Neural cell (in vitro differentiated cells): ENCODE data around the gene TSPAN32. TPM values are rescaled to one million over a fixed set of nuclear protein-coding genes. Genes with fewer than 3 reads are reported as not detected.

Experiments used
- H2AFZ ChIP-seq: fragments of 200-600, 300-800 bp; sonication (generic), shearing (Covaris generic); 2 replicates; pipeline ENCODE4 v1.6.0; 2014; ENCODE audit warnings: low read depth, mild to moderate bottlenecking, antibody characterized with exemption, low read length, moderate library complexity
- H3F3A ChIP-seq: fragments of 200-600 bp; shearing (Covaris generic); 2 replicates; pipeline ENCODE4 v1.6.1; 2016; ENCODE audit warnings: mild to moderate bottlenecking, moderate library complexity, mixed read lengths, antibody characterized with exemption, low read length; ENCODE audit not compliant: insufficient read depth, poor library complexity, severe bottlenecking
- H3K27ac ChIP-seq: fragments of 200-600, 300-800 bp; sonication (generic), shearing (Covaris generic); 2 replicates; pipeline ENCODE4 v1.5.1; 2014; ENCODE audit warnings: mild to moderate bottlenecking, low read length, moderate library complexity
- H3K27me3 ChIP-seq: fragments of 300-800, 200-600 bp; sonication (generic), shearing (Covaris generic); 2 replicates; pipeline ENCODE4 v1.6.0; 2014; ENCODE audit warnings: mild to moderate bottlenecking, low read depth, low read length, moderate library complexity; ENCODE audit not compliant: insufficient read depth
- H3K36me3 ChIP-seq: fragments of 300-800, 200-600 bp; sonication (generic), shearing (Covaris generic); 2 replicates; pipeline ENCODE4 v1.5.1; 2014; ENCODE audit warnings: mild to moderate bottlenecking, antibody characterized with exemption, low read length, moderate library complexity; ENCODE audit not compliant: insufficient read depth
- H3K4me2 ChIP-seq: fragments of 300-800, 200-600 bp; sonication (generic), shearing (Covaris generic); 2 replicates; pipeline ENCODE4 v1.6.0; 2014; ENCODE audit warnings: mild to moderate bottlenecking, low read length
- H3K4me3 ChIP-seq: fragments of 300-800, 200-600 bp; sonication (generic), shearing (Covaris generic); 2 replicates; pipeline ENCODE4 v1.5.1; 2014; ENCODE audit warnings: mild to moderate bottlenecking, low read length, moderate library complexity
- H3K79me2 ChIP-seq: fragments of 200-600 bp; shearing (Covaris generic); replicated peaks from 2 replicates; pipeline ENCODE4 v1.6.0; 2014; ENCODE audit warnings: mild to moderate bottlenecking, low read length, moderate library complexity; ENCODE audit not compliant: insufficient read depth
- H3K9ac ChIP-seq: fragments of 300-800, 200-600 bp; sonication (generic), shearing (Covaris generic); 2 replicates; pipeline ENCODE4 v1.6.1; 2016; ENCODE audit warnings: mild to moderate bottlenecking, low read length, mixed read lengths
- H3K9me2 ChIP-seq: fragments of 200-600 bp; shearing (Covaris generic); 2 replicates; pipeline ENCODE4 v1.6.1; 2016; ENCODE audit warnings: mild to moderate bottlenecking, low read length, mixed read lengths; ENCODE audit not compliant: insufficient read depth
- H3K9me3 ChIP-seq: fragments of 200-600, 300-800 bp; sonication (generic), shearing (Covaris generic); 2 replicates; pipeline ENCODE4 v1.6.1; 2016; ENCODE audit warnings: mild to moderate bottlenecking, mixed run types, low read length, moderate library complexity, mixed read lengths
- H4K20me1 ChIP-seq: fragments of 200-600 bp; shearing (Covaris generic); 2 replicates; pipeline ENCODE4 v1.6.1; 2016; ENCODE audit warnings: mild to moderate bottlenecking, mixed run types; ENCODE audit not compliant: insufficient read depth
- EP300 ChIP-seq: fragments of 450-650 bp; conservative IDR thresholded peaks from 2 replicates; pipeline ENCODE4 v1.6.1; 2014; ENCODE audit warnings: antibody characterized with exemption, mild to moderate bottlenecking, moderate library complexity; ENCODE audit not compliant: poor library complexity, severe bottlenecking
- EZH2 ChIP-seq: fragments of 200-600, 300-800 bp; shearing (Covaris generic), sonication (generic); IDR thresholded peaks from 2 replicates; pipeline ENCODE4 v1.6.1; 2014; ENCODE audit warnings: antibody characterized with exemption, low read length, borderline replicate concordance, mild to moderate bottlenecking; ENCODE audit not compliant: insufficient read depth, poor library complexity, severe bottlenecking
- MXI1 ChIP-seq: fragments of 450-650 bp; conservative IDR thresholded peaks from 2 replicates; pipeline ENCODE4 v1.6.1; 2014; ENCODE audit warnings: antibody characterized with exemption, mild to moderate bottlenecking; ENCODE audit not compliant: poor library complexity, severe bottlenecking
- POLR2AphosphoS5 ChIP-seq: IDR thresholded peaks from 2 replicates; pipeline ENCODE4 v1.6.1; 2012
- RAD21 ChIP-seq: fragments of 450-650 bp; conservative IDR thresholded peaks from 2 replicates; pipeline ENCODE4 v1.6.1; 2014; ENCODE audit warnings: antibody characterized with exemption, mild to moderate bottlenecking, moderate library complexity
- SMC3 ChIP-seq: fragments of 450-650 bp; conservative IDR thresholded peaks from 2 replicates; pipeline ENCODE4 v1.6.1; 2014; ENCODE audit warnings: antibody characterized with exemption, mild to moderate bottlenecking, moderate library complexity; ENCODE audit not compliant: poor library complexity
- polyA plus RNA-seq: library from polyadenylated mRNA; depleted of rRNA; stranded (reverse); fragments of >200 nt; gene quantifications from 2 replicates; pipeline ENCODE4 v1.2.3, GENCODE V29; 2014
- TF ChIP-seq, protein P1 (sequence below): IDR thresholded peaks from 2 replicates; pipeline ENCODE4 v1.6.1; 2012; ENCODE audit warnings: borderline replicate concordance
- TF ChIP-seq, protein P2 (sequence below): fragments of 450-650 bp; IDR thresholded peaks from 2 replicates; pipeline ENCODE4 v1.5.1; 2014; ENCODE audit warnings: antibody characterized with exemption, mild to moderate bottlenecking, moderate library complexity; ENCODE audit not compliant: poor library complexity, severe bottlenecking

Gene TSPAN32
- polyA plus RNA-seq, 1 donor from 2014 or later: not detected

- Histone ChIP-seq H3K4me3 (no peak overlapping the region), H3K36me3 (no peaks in the 10 kb centered on the region), H3K9me3 (no peaks in the 10 kb centered on the region), H3K27me3 (no peaks in the 10 kb centered on the region), H3K9ac (no peak overlapping the region), H3F3A (no peaks in the 10 kb centered on the region), H3K4me2 (no peak overlapping the region), H3K79me2 (no peaks in the 10 kb centered on the region), H3K9me2 (no peaks in the 10 kb centered on the region), H2AFZ (no peak overlapping the region), H3K27ac (no peak overlapping the region), H4K20me1 (no peaks in the 10 kb centered on the region)
- TF ChIP-seq EP300 (no peak), RAD21 (no peak), MXI1 (no peak), SMC3 (no peak)
- TF ChIP-seq, protein P1, sequence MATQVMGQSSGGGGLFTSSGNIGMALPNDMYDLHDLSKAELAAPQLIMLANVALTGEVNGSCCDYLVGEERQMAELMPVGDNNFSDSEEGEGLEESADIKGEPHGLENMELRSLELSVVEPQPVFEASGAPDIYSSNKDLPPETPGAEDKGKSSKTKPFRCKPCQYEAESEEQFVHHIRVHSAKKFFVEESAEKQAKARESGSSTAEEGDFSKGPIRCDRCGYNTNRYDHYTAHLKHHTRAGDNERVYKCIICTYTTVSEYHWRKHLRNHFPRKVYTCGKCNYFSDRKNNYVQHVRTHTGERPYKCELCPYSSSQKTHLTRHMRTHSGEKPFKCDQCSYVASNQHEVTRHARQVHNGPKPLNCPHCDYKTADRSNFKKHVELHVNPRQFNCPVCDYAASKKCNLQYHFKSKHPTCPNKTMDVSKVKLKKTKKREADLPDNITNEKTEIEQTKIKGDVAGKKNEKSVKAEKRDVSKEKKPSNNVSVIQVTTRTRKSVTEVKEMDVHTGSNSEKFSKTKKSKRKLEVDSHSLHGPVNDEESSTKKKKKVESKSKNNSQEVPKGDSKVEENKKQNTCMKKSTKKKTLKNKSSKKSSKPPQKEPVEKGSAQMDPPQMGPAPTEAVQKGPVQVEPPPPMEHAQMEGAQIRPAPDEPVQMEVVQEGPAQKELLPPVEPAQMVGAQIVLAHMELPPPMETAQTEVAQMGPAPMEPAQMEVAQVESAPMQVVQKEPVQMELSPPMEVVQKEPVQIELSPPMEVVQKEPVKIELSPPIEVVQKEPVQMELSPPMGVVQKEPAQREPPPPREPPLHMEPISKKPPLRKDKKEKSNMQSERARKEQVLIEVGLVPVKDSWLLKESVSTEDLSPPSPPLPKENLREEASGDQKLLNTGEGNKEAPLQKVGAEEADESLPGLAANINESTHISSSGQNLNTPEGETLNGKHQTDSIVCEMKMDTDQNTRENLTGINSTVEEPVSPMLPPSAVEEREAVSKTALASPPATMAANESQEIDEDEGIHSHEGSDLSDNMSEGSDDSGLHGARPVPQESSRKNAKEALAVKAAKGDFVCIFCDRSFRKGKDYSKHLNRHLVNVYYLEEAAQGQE: no peak
Measured at GRCh38 chr11:2315395-2316168, 13.8 kb downstream of the TSPAN32 start.

DNA sequence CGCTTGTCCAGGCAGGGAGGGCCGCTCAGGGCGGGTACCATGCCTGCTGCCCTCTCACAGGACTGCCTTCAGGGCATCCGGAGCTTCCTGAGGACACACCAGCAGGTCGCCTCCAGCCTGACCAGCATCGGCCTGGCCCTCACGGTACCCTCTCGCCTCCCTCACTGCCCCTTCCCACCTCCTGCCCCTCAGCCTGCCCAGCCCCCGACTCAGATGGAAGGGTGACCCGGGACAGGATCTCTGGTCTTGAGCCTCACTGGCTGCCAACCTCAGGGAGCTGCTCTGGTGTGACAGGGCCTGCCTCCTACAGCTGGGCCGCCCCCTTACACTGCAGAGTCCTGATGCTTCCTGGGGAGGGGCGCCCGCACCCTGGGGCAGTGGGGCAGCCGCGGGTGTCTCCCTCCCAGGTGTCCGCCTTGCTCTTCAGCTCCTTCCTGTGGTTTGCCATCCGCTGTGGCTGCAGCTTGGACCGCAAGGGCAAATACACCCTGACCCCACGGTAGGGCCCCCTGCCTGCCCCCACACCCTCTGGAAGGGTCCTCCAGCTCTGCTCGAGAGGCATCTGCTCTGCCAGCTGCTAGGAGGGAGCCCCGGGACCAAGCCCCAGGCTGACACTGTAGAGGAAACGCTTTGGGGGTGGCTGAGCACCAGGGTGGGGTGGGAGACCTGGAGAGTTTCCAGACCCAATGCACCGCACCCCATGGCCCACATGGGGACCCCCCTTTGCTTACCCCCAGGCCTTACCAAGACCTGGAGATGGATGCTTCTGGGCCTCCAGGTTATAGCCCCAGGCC is 14.6 kb downstream of the TSPAN32 start:
- no peak overlapping the region for H3K4me3 ChIP-seq
- no peaks in the 10 kb centered on the region for H3K79me2 ChIP-seq
- TF ChIP-seq SMC3 (no peak), POLR2AphosphoS5 (no peak), RAD21 (no peak), EZH2 (no peak), MXI1 (no peak)
- TF ChIP-seq, protein P1: no peak
- TF ChIP-seq, protein P2, sequence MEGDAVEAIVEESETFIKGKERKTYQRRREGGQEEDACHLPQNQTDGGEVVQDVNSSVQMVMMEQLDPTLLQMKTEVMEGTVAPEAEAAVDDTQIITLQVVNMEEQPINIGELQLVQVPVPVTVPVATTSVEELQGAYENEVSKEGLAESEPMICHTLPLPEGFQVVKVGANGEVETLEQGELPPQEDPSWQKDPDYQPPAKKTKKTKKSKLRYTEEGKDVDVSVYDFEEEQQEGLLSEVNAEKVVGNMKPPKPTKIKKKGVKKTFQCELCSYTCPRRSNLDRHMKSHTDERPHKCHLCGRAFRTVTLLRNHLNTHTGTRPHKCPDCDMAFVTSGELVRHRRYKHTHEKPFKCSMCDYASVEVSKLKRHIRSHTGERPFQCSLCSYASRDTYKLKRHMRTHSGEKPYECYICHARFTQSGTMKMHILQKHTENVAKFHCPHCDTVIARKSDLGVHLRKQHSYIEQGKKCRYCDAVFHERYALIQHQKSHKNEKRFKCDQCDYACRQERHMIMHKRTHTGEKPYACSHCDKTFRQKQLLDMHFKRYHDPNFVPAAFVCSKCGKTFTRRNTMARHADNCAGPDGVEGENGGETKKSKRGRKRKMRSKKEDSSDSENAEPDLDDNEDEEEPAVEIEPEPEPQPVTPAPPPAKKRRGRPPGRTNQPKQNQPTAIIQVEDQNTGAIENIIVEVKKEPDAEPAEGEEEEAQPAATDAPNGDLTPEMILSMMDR: no peak
- no peak overlapping the region for H3K27ac ChIP-seq
- H3K27me3 ChIP-seq: no peaks in the 10 kb centered on the region
- no peaks in the 10 kb centered on the region for H3F3A ChIP-seq
- no peaks in the 10 kb centered on the region for H3K9me3 ChIP-seq
- H3K9me2 ChIP-seq: no peaks in the 10 kb centered on the region
- no peak overlapping the region for H3K4me2 ChIP-seq
- H3K36me3 ChIP-seq: no peaks in the 10 kb centered on the region
- no peak overlapping the region for H3K9ac ChIP-seq
- no peaks in the 10 kb centered on the region for H4K20me1 ChIP-seq
- no peak overlapping the region for H2AFZ ChIP-seq
